Fibroblast of the aortic adventitia (primary cell): ENCODE data around the gene CAPN13. TPM values are rescaled to one million over a fixed set of nuclear protein-coding genes. Genes with fewer than 3 reads are reported as not detected.

Experiments used
- DNase-seq: peaks from one replicate; pipeline ENCODE4 v3.0.0-alpha.2; 2010; ENCODE audit warnings: low read depth
- H3K4me3 ChIP-seq: 2 replicates; pipeline ENCODE4 v1.5.1; 2011; ENCODE audit warnings: low read depth, mild to moderate bottlenecking, control low read depth, low read length, moderate library complexity
- CTCF ChIP-seq: IDR thresholded peaks from 2 replicates; pipeline ENCODE4 v1.5.1; 2011; ENCODE audit warnings: mild to moderate bottlenecking, low read length, control low read depth, inconsistent platforms; ENCODE audit not compliant: insufficient read depth
- total RNA-seq: library from RNA; depleted of rRNA; stranded (reverse); fragments of >200 nt; gene quantifications from 2 replicates; pipeline ENCODE4 v1.2.3, GENCODE V29; 2012; ENCODE audit warnings: low replicate concordance

CAPN13 gene
- total RNA-seq, 1 donor, result not detected

- H3K4me3 ChIP-seq, result no peak overlapping the region
- DNase-seq, result no peak
- no peak for TF ChIP-seq CTCF
Measured at GRCh38 chr2:30759481-30759880, 47.8 kb downstream of the CAPN13 start.

- DNase-seq, result no peak
- TF ChIP-seq CTCF, result no peak
- no peak overlapping the region for H3K4me3 ChIP-seq
Measured at GRCh38 chr2:30758191-30758651, 49.0 kb downstream of the CAPN13 start.

GRCh38 chr2:30757749-30758148, 49.5 kb downstream of the CAPN13 start:
- DNase-seq, result no peak
- H3K4me3 ChIP-seq, result no peak overlapping the region
- TF ChIP-seq CTCF, result no peak

DNA sequence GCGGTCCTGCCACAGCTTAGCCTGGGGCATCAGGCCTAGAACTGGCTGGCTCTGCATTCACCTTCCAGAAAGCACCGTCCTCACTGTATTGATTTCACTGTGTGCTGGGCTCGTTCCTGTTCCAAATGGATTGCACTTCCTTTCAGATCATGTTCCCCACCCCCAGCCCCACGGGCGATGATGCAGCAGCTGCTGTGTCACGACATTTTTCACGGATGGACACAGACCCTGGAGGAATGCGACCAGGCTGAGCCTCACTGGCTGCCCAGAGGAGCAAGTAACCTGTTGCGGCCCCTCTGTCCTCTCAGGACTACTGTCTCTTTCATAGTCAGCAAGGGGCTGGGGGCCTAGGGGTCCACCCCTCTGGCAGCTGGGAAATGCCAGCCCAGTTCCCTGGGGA, 50.3 kb downstream of the CAPN13 start:
- no peak overlapping the region for H3K4me3 ChIP-seq
- no peak for TF ChIP-seq CTCF
- no peak for DNase-seq

GRCh38 chr2:30756051-30756719, 51.1 kb downstream of the CAPN13 start:
- DNase-seq, result no peak
- H3K4me3 ChIP-seq, result no peak overlapping the region
- no peak for TF ChIP-seq CTCF

DNA sequence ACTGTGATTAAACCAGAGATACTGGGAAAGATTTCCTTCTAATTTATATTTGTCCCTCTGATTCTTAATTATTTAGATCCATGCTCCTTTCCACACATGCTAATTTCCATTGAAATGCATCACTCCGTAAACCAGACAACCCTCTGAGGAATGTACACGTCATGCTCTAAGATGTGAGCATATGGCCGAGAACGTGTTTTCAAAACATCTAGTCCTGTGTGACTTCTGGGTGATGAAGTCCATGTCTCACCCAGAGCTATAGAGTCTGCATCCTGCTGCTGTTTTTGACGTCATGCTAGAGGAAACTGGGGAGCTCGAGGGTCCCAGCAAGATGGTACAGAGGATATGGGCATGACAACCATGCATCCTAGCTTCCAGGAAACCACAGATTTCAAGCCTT, 53.6 kb downstream of the CAPN13 start:
- no peak overlapping the region for H3K4me3 ChIP-seq
- no peak for TF ChIP-seq CTCF
- DNase-seq, result no peak

DNA sequence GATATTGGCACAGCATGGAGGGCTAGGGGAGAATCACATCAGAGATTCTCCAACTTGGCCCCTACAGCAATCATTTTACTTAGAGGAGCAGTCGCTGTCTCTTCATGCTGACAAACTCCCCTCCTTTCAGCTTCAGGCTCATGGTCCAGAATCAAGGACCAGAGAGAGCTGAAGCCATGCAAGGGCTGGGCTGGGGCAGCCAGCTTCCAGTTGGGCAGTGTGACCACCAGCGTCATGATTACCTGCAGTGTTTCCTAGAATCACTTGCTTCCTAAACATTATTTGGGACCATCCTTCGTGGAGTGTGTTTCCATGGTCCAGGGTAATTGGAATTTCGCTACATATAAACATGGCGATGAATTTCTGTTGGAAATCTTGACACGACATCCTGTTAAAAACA, 54.4 kb downstream of the CAPN13 start:
- no peak overlapping the region for H3K4me3 ChIP-seq
- TF ChIP-seq CTCF, result no peak
- DNase-seq, result no peak
